GM10248 (cell line): ENCODE measurements around the gene EPS8L3.

Source experiments
- CTCF ChIA-PET: fragments of 300-600 bp; sonication (Branson Sonifier 250); formaldehyde crosslinking; extraction: SDS; loops from one replicate; lab custom pipeline; 2021; ENCODE audit warnings: antibody characterized with exemption; lab: Yijun Ruan, JAX
- POLR2A ChIA-PET: fragments of 350-650 bp; sonication (Branson Sonifier 250); formaldehyde crosslinking; extraction: SDS; loops from one replicate; lab custom pipeline; 2020; ENCODE audit warnings: antibody characterized with exemption; lab: Yijun Ruan, JAX
- DNase-seq: peaks from one replicate; pipeline ENCODE4 v3.0.0; 2012; ENCODE audit errors: extremely low spot score
- CTCF ChIP-seq: IDR thresholded peaks from 2 replicates; pipeline ENCODE4 v1.5.1; 2012; ENCODE audit warnings: mild to moderate bottlenecking, low read depth; ENCODE audit errors: extremely low read depth, missing control alignments, control extremely low read depth

The EPS8L3 gene

GRCh38 chr1:109794319-109795132 is 30.8 kb upstream of the EPS8L3 start:
- no peak for TF ChIP-seq CTCF
- no peak for DNase-seq
- ChIA-PET POLR2A (no interaction called here), CTCF (interaction anchor here (1.0 to 14.2 kb wide), 4 partner anchors 20 to 262 kb away, joined by 3 to 169 read pairs (median 21); partner anchors contain the start of gene AHCYL1)

DNA sequence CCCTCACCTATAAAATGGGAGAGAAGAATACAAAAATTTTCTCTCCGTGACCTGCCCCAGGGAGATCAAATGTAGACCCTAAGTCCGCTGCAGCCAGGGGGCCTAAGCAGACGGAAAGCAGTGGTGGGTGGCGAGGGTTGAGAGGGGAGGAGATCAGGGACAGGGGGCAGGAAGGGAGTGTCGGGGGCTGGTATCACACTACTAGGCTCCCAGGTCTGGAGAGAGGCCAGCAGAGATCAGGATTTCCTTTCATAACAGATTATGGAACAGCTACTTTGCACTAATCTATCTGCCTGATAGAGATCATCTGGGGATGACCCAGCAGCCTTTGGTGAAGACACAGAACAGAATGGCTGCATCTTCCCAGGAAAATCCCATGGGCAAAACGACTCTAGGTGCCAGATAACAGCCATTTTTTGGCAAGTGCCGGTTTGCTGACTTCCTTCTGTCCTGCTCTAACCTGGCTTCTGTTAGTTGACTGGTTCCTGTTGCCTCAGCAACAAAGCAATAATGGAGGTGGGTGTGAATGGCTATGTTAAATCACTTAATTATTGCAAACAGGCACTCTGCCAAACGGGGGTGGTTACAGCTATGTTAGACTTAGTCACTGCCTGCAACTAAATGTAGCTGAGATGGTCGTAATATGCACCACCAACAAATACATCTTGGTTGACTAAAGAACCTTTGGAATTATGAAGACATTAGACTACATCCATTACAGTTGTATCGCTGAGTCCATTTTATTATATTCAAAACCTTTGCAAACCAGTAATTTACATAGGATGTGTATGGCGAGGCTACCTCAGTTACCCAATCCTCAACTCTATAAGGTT is 30.0 kb upstream of the EPS8L3 start:
- DNase-seq: no peak
- ChIA-PET POLR2A (no interaction called here), CTCF (interaction anchor here (1.1 to 14.2 kb wide), 4 partner anchors 10 to 190 kb away, joined by 3 to 169 read pairs (median 23); partner anchors contain the start of gene AHCYL1)
- TF ChIP-seq CTCF: no peak

- no peak for DNase-seq
- CTCF ChIA-PET: interaction anchor here (0.9 to 14.2 kb wide), 5 partner anchors 9 to 191 kb away, joined by 3 to 169 read pairs (median 7); partner anchors contain the start of gene AHCYL1
- POLR2A ChIA-PET: no interaction called here
- TF ChIP-seq CTCF: no peak
Measured at GRCh38 chr1:109793089-109793485, 29.4 kb upstream of the EPS8L3 start.

GRCh38 chr1:109792056-109792831 is 28.5 kb upstream of the EPS8L3 start:
- no peak for DNase-seq
- ChIA-PET CTCF (interaction anchor here (0.9 to 14.2 kb wide), 7 partner anchors 8 to 192 kb away, joined by 3 to 169 read pairs (median 7); partner anchors contain the start of gene AHCYL1), POLR2A (no interaction called here)
- TF ChIP-seq CTCF: no peak

DNA sequence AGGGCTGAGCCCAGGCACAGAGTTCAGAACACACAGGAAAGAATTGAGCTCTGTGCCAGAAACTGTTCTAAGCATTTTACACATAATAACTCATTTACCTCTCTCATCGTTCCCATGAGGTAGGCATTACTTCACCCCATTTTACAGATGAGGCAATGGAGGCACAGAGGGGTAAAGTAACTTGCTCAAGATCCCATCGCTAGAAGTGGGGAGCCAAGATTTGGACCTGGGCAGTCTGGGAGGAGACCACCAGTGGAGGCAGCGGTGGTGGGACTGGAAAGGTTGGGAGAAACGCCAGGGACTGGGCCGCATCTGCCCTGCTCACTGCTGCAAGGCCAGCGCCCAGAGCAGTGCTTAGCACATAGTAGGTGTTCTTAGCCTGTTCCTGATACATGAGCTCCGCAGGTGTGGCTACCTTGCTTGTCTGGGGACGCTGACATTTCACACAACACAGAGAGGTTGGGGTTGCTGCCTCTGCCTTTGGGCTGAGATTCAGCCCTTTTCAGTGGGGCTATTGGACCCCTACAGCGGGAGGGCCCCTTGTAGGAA is 27.8 kb upstream of the EPS8L3 start:
- no peak for TF ChIP-seq CTCF
- ChIA-PET CTCF (interaction anchor here (0.6 to 14.2 kb wide), 17 partner anchors 8 to 326 kb away, joined by 3 to 169 read pairs (median 6); partner anchors contain the start of gene AHCYL1), POLR2A (no interaction called here)
- DNase-seq: no peak
